ENCODE results near the gene TXNDC17. TPM values are rescaled to one million over a fixed set of nuclear protein-coding genes. Genes with fewer than 3 reads are reported as not detected.

TXNDC17 gene
- total and polyA plus RNA-seq, 7 experiments from 2014 or later: 14.3 to 89.7 (median 20.7) TPM

GRCh38 chr17:6639586-6640535 is 999 bp upstream of the TXNDC17 start:
- ChIA-PET CTCF (interaction anchor here (1.5 kb wide), 1 partner anchor 11 kb away, joined by 3 read pairs; the partner anchor contains the start of genes C17orf100 and MED31), POLR2A (interaction anchor here (1.0 to 4.5 kb wide), 3 partner anchors 10 to 528 kb away, joined by 3 to 51 read pairs (median 3); partner anchors contain the start of genes C17orf100 and MED31)
- peak overlapping the region; percentile 38 to 99 (median 95) for H3K27ac Mint-ChIP-seq
- Histone ChIP-seq H3K27me3 (ENCODE audit: control insufficient read depth in 2 of 2, insufficient read depth in 2 of 2, low read length in 2 of 2) (no peaks in the 10 kb centered on the region), H3K36me3 (ENCODE audit: control insufficient read depth in 2 of 3, insufficient read depth in 3 of 3, low read length in 3 of 3) (peaks cover 0 to 19% (median 6%) of the 10 kb centered on the region in 3 experiments), H3K4me1 (ENCODE audit: control insufficient read depth in 2 of 2, insufficient read depth in 2 of 2, low read length in 2 of 2) (peaks cover 17 to 24% of the 10 kb centered on the region in 2 donors), H3K27ac (ENCODE audit: low read depth, low read length) (peak overlapping the region; percentile 86), H3K4me3 (ENCODE audit: low read length) (peak overlapping the region; percentile 91), H3K9me3 (ENCODE audit: control insufficient read depth in 2 of 3, low read length in 3 of 3) (no peaks in the 10 kb centered on the region)
- H3K4me1 Mint-ChIP-seq: peaks cover 34 to 58% (median 42%) of the 10 kb centered on the region in 7 donors
- peak; percentile 35 for ATAC-seq
- intact Hi-C loops (cut with micrococcal nuclease): loop anchor here (1.0 to 10.0 kb wide), 9 partner anchors 11 to 1742 kb away; partner anchors contain the start of genes C17orf100 (in 2 of the 2), MED31 (in 2 of the 2), PIMREG (in 2 of the 2) and NLRP1 (in 1 of the 2)
- H3K9me3 Mint-ChIP-seq: no peaks in the 10 kb centered on the region
- DNase-seq: peak in 5 of 9 donors; percentile 14 to 53 (median 38)
- H3K4me3 Mint-ChIP-seq: peak overlapping the region; percentile 90 to 98 (median 96)
- H3K36me3 Mint-ChIP-seq: peaks cover 0 to 10% (median 2%) of the 10 kb centered on the region in 5 donors
- no peaks in the 10 kb centered on the region for H3K27me3 Mint-ChIP-seq

GRCh38 chr17:6641247-6641863 is 495 bp downstream of the TXNDC17 start:
- H3K4me3 Mint-ChIP-seq: peak overlapping the region; percentile 90 to 98 (median 96)
- POLR2A ChIA-PET: interaction anchor here (0.7 to 4.5 kb wide), 7 partner anchors 9 to 1195 kb away, joined by 3 to 51 read pairs (median 3); partner anchors contain the start of genes C17orf100, MED31 and TNFSF12
- peaks cover 0 to 19% (median 12%) of the 10 kb centered on the region in 3 experiments for H3K36me3 ChIP-seq (ENCODE audit: control insufficient read depth in 2 of 3, insufficient read depth in 3 of 3, low read length in 3 of 3)
- DNase-seq: peak in 5 of 9 donors; percentile 16 to 21 (median 18)
- peak overlapping the region; percentile 91 for H3K4me3 ChIP-seq (ENCODE audit: low read length)
- H3K27ac ChIP-seq (ENCODE audit: low read depth, low read length): peak overlapping the region; percentile 86
- H3K27me3 ChIP-seq (ENCODE audit: control insufficient read depth in 2 of 2, insufficient read depth in 2 of 2, low read length in 2 of 2): no peaks in the 10 kb centered on the region
- peak overlapping the region; percentile 88 to 99 (median 97) for H3K27ac Mint-ChIP-seq
- no peak for ATAC-seq
- intact Hi-C loops (cut with micrococcal nuclease): loop anchor here (2.0 to 10.0 kb wide), 6 partner anchors 15 to 1741 kb away; partner anchors contain the start of genes PIMREG (in 2 of the 2), RNASEK (in 1 of the 2) and RPL26 (in 1 of the 2)
- H3K4me1 Mint-ChIP-seq: peaks cover 35 to 67% (median 53%) of the 10 kb centered on the region in 7 donors
- peaks cover 0 to 13% (median 0%) of the 10 kb centered on the region in 5 donors for H3K36me3 Mint-ChIP-seq
- no peaks in the 10 kb centered on the region for H3K9me3 ChIP-seq (ENCODE audit: control insufficient read depth in 2 of 3, low read length in 3 of 3)
- H3K27me3 Mint-ChIP-seq: no peaks in the 10 kb centered on the region
- H3K9me3 Mint-ChIP-seq: no peaks in the 10 kb centered on the region
- CTCF ChIA-PET: interaction anchor here (0.5 to 1.5 kb wide), 3 partner anchors 10 to 170 kb away, joined by 3 read pairs; partner anchors contain the start of genes C17orf100 and MED31
- peaks cover 17 to 24% of the 10 kb centered on the region in 2 donors for H3K4me1 ChIP-seq (ENCODE audit: control insufficient read depth in 2 of 2, insufficient read depth in 2 of 2, low read length in 2 of 2)

- ATAC-seq: no peak
- Histone ChIP-seq H3K27ac (ENCODE audit: low read depth, low read length) (peak overlapping the region; percentile 86), H3K4me3 (ENCODE audit: low read length) (no peak overlapping the region), H3K4me1 (ENCODE audit: control insufficient read depth in 2 of 2, insufficient read depth in 2 of 2, low read length in 2 of 2) (peaks cover 17 to 24% of the 10 kb centered on the region in 2 donors), H3K9me3 (ENCODE audit: control insufficient read depth in 2 of 3, low read length in 3 of 3) (no peaks in the 10 kb centered on the region), H3K27me3 (ENCODE audit: control insufficient read depth in 2 of 2, insufficient read depth in 2 of 2, low read length in 2 of 2) (no peaks in the 10 kb centered on the region), H3K36me3 (ENCODE audit: control insufficient read depth in 2 of 3, insufficient read depth in 3 of 3, low read length in 3 of 3) (peaks cover 3 to 25% (median 12%) of the 10 kb centered on the region in 3 experiments)
- peaks cover 35 to 75% (median 63%) of the 10 kb centered on the region in 7 donors for H3K4me1 Mint-ChIP-seq
- H3K9me3 Mint-ChIP-seq: no peaks in the 10 kb centered on the region
- intact Hi-C loops (cut with micrococcal nuclease): loop anchor here (5.0 to 10.0 kb wide), 4 partner anchors 198 to 1740 kb away; partner anchors contain the start of genes PIMREG (in 2 of the 2), RNASEK (in 1 of the 2) and RPL26 (in 1 of the 2)
- ChIA-PET POLR2A (interaction anchor here (1.0 to 4.5 kb wide), 3 partner anchors 7 to 19 kb away, joined by 3 to 51 read pairs (median 9); partner anchors contain the start of genes C17orf100 and MED31), CTCF (no interaction called here)
- H3K36me3 Mint-ChIP-seq: peaks cover 0 to 15% (median 1%) of the 10 kb centered on the region in 5 donors
- peak overlapping the region in 7 of 10 donors; percentile 35 to 97 (median 90) for H3K4me3 Mint-ChIP-seq
- H3K27me3 Mint-ChIP-seq: no peaks in the 10 kb centered on the region
- no peak for DNase-seq
- H3K27ac Mint-ChIP-seq: peak overlapping the region in 8 of 9 donors; percentile 20 to 98 (median 80)
Observed at GRCh38 chr17:6642592-6642991, 1.7 kb downstream of the TXNDC17 start.

GRCh38 chr17:6643451-6644125 is 2.7 kb downstream of the TXNDC17 start:
- no peaks in the 10 kb centered on the region for H3K9me3 Mint-ChIP-seq
- ATAC-seq: no peak
- no peak overlapping the region for H3K4me3 ChIP-seq (ENCODE audit: low read length)
- H3K27ac ChIP-seq (ENCODE audit: low read depth, low read length): no peak overlapping the region
- H3K27me3 Mint-ChIP-seq: no peaks in the 10 kb centered on the region
- peak overlapping the region in 5 of 9 donors; percentile 33 to 85 (median 41) for H3K27ac Mint-ChIP-seq
- DNase-seq: no peak
- ChIA-PET POLR2A (interaction anchor here (0.6 kb wide), 2 partner anchors 23 to 1211 kb away, joined by 3 read pairs; no protein-coding TSS in a partner anchor), CTCF (no interaction called here)
- peaks cover 11 to 35% (median 12%) of the 10 kb centered on the region in 3 experiments for H3K36me3 ChIP-seq (ENCODE audit: control insufficient read depth in 2 of 3, insufficient read depth in 3 of 3, low read length in 3 of 3)
- H3K4me3 Mint-ChIP-seq: no peak overlapping the region
- intact Hi-C loops (cut with micrococcal nuclease): loop anchor here (5.0 to 10.0 kb wide), 4 partner anchors 199 to 1739 kb away; partner anchors contain the start of genes PIMREG (in 2 of the 2), RNASEK (in 1 of the 2) and RPL26 (in 1 of the 2)
- H3K9me3 ChIP-seq (ENCODE audit: control insufficient read depth in 2 of 3, low read length in 3 of 3): no peaks in the 10 kb centered on the region
- peaks cover 17 to 24% of the 10 kb centered on the region in 2 donors for H3K4me1 ChIP-seq (ENCODE audit: control insufficient read depth in 2 of 2, insufficient read depth in 2 of 2, low read length in 2 of 2)
- H3K36me3 Mint-ChIP-seq: peaks cover 0 to 17% (median 8%) of the 10 kb centered on the region in 5 donors
- H3K27me3 ChIP-seq (ENCODE audit: control insufficient read depth in 2 of 2, insufficient read depth in 2 of 2, low read length in 2 of 2): no peaks in the 10 kb centered on the region
- peaks cover 35 to 79% (median 67%) of the 10 kb centered on the region in 7 donors for H3K4me1 Mint-ChIP-seq

GRCh38 chr17:6648181-6648580 is 7.3 kb downstream of the TXNDC17 start:
- peaks cover 0 to 17% (median 8%) of the 10 kb centered on the region in 5 donors for H3K36me3 Mint-ChIP-seq
- peaks cover 0 to 2% (median 0%) of the 10 kb centered on the region in 11 donors for H3K9me3 Mint-ChIP-seq
- intact Hi-C loops (cut with micrococcal nuclease): loop anchor here (2.0 to 10.0 kb wide), 2 partner anchors 175 to 203 kb away; partner anchors contain the start of gene PIMREG (in 2 of the 2)
- DNase-seq: no peak
- peaks cover 35 to 79% (median 64%) of the 10 kb centered on the region in 7 donors for H3K4me1 Mint-ChIP-seq
- peak overlapping the region in 6 of 9 donors; percentile 21 to 77 (median 51) for H3K27ac Mint-ChIP-seq
- ATAC-seq: no peak
- Histone ChIP-seq H3K4me1 (ENCODE audit: control insufficient read depth in 2 of 2, insufficient read depth in 2 of 2, low read length in 2 of 2) (peaks cover 16 to 21% of the 10 kb centered on the region in 2 donors), H3K36me3 (ENCODE audit: control insufficient read depth in 2 of 3, insufficient read depth in 3 of 3, low read length in 3 of 3) (peaks cover 12 to 29% (median 19%) of the 10 kb centered on the region in 3 experiments), H3K9me3 (ENCODE audit: control insufficient read depth in 2 of 3, low read length in 3 of 3) (no peaks in the 10 kb centered on the region), H3K27ac (ENCODE audit: low read depth, low read length) (no peak overlapping the region), H3K4me3 (ENCODE audit: low read length) (no peak overlapping the region), H3K27me3 (ENCODE audit: control insufficient read depth in 2 of 2, insufficient read depth in 2 of 2, low read length in 2 of 2) (no peaks in the 10 kb centered on the region)
- ChIA-PET CTCF (interaction anchor here (0.7 kb wide), 1 partner anchor 175 kb away, joined by 3 read pairs; no protein-coding TSS in a partner anchor), POLR2A (interaction anchor here (3.8 kb wide), 1 partner anchor 8 kb away, joined by 51 read pairs; the partner anchor contains the start of genes KIAA0753 and TXNDC17)
- peak overlapping the region in 3 of 10 donors; percentile 9 to 89 (median 27) for H3K4me3 Mint-ChIP-seq
- peaks cover 0 to 5% (median 0%) of the 10 kb centered on the region in 5 donors for H3K27me3 Mint-ChIP-seq
